M059J (cell line): ENCODE data around the gene EIF5A2. TPM values are rescaled to one million over a fixed set of nuclear protein-coding genes. Genes with fewer than 3 reads are reported as not detected.
A peak's percentile ranks its signal among the peaks of the same experiment; 100 is the strongest.
"Not testable (repeated sequence)": the region's sequence is repeated elsewhere in the genome, so short reads cannot be mapped to it uniquely, and the experiment has no call there.

Experiments
- DNase-seq: peaks from one replicate; pipeline ENCODE4 v3.0.0-alpha.2; 2012; ENCODE audit warnings: low read depth
- total RNA-seq: library from RNA; depleted of rRNA; stranded (reverse); fragments of >200 nt; shearing (Covaris generic); gene quantifications from 2 replicates; pipeline ENCODE4 v1.2.3, GENCODE V29; 2014; rRNA removed

The EIF5A2 gene
- 17.4 and 25.1 TPM in 2 replicates for total RNA-seq

DNA sequence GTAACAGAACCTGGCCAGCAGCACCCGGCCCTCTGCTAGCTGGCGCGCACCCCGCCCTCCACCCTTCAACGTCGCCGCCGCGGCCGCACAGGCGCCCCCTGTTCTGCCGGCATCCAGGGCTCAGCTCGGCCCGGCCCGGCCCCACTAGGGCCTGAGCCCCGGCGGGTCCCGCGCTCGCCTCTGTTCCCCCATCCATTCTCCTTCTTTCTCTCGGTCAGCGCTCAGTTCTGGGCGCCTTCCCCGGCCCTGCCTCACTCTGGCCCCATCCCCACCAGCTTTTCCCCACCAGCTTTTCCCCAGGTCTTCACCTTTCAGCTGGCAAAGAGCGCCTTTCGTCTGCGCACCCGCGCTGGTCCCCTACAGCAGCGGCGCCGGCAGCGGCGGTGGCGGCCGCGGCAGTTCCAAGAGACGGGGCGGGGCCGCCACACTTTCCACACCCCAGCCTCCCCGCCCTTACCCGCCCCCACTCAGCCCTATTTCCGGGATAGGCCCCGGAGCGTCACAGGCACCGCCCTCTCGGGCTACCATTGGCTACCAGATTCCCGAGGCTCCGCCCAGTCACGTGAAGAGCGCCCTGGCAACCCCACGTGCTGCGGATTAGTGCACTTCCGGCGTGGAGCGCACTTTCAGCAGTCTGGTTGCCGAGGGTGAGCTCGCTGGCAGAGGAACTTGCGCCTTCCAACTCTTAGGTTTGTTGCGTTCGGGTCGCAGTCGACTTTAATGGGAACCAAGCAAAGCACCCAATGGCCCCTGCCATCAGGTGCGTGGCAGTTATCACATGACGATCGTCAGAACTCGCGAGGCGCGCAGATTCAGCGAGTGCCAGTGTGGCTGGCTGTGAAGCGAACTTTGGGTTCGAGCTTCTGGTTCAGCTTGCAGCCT is at the start of gene EIF5A2:
Gene EIF5A2 (minus strand): TSS at position 403 of the 882 bp plus-strand sequence. CDS start 831 bp downstream, outside the sequence.
- DNase-seq, result peak; percentile 96

GRCh38 chr3:170956647-170957046 is 48.2 kb upstream of the EIF5A2 start:
- DNase-seq, result no peak

GRCh38 chr3:170953736-170954135 is 45.3 kb upstream of the EIF5A2 start:
- DNase-seq, result no peak

- DNase-seq, result no peak
Observed at GRCh38 chr3:170953229-170953628, 44.8 kb upstream of the EIF5A2 start.

DNA sequence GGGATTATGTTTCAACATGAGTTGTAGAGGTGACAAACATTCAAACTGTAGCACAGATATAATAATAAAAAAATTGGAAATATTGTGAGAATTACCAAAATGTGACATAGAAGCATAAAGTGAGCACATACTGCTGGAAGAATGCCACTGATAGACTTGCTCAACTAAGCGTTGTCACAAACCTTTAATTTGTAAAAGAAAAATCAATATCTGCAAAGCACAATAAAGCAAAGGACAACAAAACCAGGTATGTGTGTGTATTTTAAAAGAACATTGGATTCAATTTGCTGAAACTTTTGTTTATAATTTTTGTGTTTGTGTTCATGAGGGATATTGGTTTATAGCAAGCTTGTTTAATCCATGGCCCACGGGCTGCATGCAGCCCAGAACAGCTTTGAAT is 40.8 kb upstream of the EIF5A2 start:
- DNase-seq, result no peak

- DNase-seq, result no peak
Observed at GRCh38 chr3:170947018-170947769, 38.8 kb upstream of the EIF5A2 start.

DNA sequence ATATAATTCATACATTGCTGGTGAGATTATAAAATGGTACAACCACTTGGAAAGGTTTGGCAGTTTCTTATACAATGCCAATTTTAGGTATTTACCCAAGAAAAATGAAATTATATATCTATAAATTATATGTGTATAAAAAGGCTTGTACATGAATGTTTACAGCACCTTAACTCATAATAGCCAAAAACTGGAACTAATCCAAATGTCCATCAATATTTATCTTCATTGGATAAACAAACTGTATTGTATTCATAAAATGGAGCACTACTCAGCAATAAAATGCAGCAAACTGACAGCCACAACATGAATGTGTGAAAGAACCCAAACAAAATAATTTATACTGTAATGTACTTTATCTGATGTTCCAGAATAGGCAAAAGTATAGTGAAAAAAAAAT is 33.6 kb upstream of the EIF5A2 start:
- DNase-seq, result no peak

GRCh38 chr3:170941551-170941950 is 33.1 kb upstream of the EIF5A2 start:
- DNase-seq, result peak; percentile 4

DNA sequence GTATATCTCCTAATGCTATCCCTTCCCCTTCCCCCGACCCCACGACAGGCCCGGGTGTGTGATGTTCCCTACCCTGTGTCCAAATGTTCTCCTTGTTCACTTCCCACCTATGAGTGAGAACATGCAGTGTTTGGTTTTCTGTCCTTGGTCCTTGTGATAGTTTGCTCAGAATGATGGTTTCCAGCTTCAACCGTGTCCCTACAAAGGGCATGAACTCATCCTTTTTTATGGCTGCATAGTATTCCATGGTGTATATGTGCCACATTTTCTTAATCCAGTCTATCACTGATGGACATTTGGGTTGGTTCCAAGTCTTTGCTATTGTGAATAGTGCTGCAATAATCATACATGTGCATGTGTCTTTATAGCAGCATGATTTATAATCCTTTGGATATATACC is 24.6 kb upstream of the EIF5A2 start:
- not testable (repeated sequence) for DNase-seq

- DNase-seq, result not testable (repeated sequence)
Observed at GRCh38 chr3:170923553-170923952, 15.1 kb upstream of the EIF5A2 start.

DNA sequence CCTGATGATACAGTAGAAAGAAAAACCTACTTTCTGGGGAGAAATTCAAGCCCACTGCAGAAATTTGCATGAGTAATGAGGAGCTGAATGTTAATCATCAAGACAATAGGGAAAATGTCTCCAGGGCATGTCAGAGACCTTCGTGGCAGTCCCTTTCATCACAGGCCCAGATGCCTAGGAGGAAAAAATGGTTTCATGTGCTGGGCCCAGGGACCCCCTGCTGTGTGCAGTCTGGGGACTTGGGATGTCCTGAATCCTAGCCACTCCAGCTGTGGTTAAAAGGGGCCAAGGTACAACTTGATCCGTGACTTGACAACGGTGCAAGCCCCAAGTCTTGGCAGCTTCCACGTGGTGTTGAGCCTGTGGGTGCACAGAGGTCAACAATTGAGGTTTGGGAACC is 10.3 kb upstream of the EIF5A2 start:
- no peak for DNase-seq

GRCh38 chr3:170914690-170915089 is 6.3 kb upstream of the EIF5A2 start:
- DNase-seq, result no peak

DNA sequence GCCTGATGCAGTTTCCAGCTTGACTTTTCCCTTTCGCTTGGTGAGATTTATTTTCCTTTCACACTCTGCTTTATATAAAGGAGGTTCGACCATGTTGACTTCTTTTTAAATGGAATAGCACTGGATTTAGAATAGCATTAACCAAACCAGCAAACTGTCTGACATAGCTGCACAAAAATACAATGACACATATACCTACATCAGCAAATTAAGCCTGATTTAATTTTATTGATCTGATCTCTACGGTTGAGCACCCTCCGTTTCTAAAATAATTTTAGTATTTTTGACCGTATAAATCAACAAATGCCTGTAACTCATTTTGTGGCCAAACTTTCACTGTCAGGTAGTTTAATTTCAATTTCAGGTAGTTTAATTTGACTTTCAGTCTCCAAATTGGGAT is 5.8 kb upstream of the EIF5A2 start:
- DNase-seq, result no peak

GRCh38 chr3:170911051-170911450 is 2.6 kb upstream of the EIF5A2 start:
- no peak for DNase-seq

GRCh38 chr3:170910542-170910941 is 2.1 kb upstream of the EIF5A2 start:
- DNase-seq, result peak; percentile 40

DNA sequence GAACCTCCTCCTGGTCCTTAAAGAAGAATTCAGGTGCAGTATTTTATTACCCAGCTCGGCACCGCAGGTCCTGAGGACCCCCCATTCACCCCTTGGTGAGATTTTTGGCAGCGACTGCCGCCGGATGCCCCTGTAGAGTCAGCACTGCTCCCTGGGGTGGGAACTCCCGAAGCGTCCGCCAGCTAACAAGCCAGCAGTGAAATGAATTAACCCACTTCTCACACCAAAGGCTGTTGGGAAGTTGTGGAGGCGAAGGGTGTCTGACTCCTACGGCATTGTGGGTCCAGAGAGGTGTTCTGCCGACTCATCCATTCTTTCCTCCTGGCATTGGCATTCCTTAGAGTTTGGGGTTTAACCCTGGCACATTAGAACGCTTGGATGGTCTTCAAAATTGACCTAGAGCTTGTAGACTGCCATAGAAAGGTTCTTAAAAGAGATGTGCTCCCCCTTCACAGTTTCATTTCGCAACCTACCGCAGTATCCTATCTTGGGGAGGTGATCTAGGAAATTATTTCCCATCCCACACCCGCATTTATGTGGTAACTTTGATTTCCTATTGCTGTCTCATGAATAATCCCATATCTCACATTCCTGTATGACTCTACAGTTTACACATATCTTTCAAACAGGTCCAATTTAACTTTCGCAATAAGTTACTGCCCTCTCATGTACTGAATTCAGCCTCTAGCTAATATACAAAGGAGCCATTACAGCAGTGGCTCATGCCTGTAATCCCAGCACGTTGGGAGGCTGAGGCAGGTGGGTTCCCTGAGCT is 879 bp upstream of the EIF5A2 start:
- DNase-seq, result peak; percentile 100

- DNase-seq, result peak; percentile 40
Observed at GRCh38 chr3:170907637-170908234, 701 bp downstream of the EIF5A2 start.

- no peak for DNase-seq
Observed at GRCh38 chr3:170905862-170906261, 2.6 kb downstream of the EIF5A2 start.

DNA sequence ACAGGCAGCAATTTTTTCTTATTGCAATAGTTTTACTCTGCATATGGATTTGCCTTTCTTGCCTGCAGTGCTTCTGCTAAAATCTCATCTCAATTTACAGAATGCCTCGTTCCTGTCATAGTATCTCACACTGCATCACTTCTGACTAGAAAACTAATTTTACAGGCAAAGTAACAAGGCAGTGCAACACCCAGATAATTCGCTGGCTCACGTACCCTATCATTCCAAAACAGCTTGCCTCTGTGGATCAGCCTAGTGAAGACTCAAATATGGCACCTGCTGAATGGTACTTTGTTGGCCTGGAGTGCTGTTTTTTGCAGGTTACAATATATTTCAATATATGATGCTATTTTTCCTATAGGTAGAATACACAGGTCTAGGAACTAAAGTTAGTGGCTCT is 5.3 kb downstream of the EIF5A2 start:
- no peak for DNase-seq

DNA sequence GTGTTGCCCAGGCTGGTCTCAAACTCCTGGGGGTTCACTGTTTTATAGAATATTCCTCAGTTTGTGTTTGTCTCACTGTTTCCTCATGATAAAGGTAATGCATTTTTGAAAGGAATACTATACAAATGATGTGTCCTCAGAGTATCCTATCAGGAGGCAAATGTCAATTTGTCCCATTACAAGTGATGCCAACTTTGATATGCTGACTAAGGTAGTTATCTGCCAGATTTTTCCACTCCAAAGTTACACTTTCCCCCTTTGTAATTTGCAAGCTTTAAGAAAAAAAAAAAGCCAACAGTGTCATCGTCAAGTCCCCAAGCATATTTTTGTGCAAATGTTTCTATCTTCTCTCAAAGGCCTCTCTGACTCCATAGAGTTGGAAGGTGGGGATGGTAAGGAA is 9.0 kb downstream of the EIF5A2 start:
- DNase-seq, result no peak

- no peak for DNase-seq
Observed at GRCh38 chr3:170897978-170898377, 10.5 kb downstream of the EIF5A2 start.

DNA sequence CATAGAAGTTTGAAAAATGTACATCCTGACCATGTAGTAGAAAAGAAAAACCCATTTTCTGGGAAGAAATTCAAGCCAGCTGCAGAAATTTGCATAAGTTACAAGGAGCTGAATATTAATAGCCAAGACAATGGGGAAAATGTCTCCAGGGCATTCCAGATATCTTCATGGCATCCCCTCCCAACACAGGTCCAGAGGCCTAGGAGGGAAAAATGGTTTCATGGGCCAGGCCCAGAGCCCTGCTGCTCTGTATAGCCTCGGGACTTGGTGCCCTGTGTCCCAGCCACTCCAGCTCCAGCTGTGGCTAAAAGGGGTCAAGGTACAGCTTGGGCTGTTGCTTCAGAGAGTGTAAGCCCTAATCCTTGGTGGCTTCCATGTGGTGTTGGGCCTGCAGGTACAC is 11.2 kb downstream of the EIF5A2 start:
- DNase-seq, result not testable (repeated sequence)
